ENCODE data around the gene LRRK1.
A peak's percentile ranks its signal among the peaks of the same experiment; 100 is the strongest.

Gene LRRK1

DNA sequence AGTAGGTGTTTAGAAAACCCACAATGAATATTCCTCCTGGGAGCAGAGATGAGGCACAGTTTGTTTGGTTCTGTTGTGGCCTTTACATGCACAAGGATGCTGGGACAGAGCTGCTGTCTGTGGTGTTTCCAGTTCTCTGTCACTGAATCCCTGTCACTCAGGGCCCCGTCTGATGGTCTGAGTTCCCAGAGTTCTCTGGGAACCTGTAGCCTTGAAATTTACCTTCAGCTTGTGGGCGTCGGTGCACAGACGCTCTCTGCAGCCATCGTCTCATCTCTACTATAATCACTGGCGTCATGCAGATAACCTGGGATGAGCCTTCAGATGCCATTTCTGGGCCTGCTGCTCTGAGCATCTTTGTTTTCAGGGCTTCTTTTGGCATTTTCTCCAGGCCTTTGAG lies 81.9 kb downstream of the LRRK1 start:
- TF ChIP-seq CTCF (IDR thresholded peaks at IDR 0.05; ENCODE audit: extremely low read depth, missing control alignments) = no peak

GRCh38 chr15:101001796-101002195 lies 82.6 kb downstream of the LRRK1 start:
- DNase-seq (ENCODE audit: low spot score) = no peak
- no peak for TF ChIP-seq CTCF (IDR thresholded peaks at IDR 0.05; ENCODE audit: extremely low read depth, missing control alignments)

More for the DNA sequence above, 81.9 kb downstream of the LRRK1 start:
- no peak for DNase-seq (ENCODE audit: low spot score)

DNA sequence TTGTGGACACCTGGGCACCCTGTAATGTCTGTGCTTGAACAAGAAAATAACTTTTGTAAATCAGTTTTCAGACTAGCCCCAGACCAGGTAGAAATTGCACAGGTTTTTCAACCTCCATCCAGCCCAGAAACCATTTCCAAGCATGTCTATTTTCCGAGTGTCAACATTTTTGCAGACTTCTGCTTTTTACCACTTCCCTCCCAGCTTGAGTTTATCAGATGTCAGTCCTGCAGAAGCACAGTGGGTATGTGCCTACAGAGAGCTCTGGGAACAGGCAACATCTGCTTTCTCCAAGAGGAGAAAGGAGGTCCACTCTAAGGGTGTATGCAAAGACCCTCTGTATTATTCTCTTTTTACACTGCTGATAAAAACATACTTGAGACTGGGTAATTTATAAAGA lies 83.9 kb downstream of the LRRK1 start:
- no peak for DNase-seq (ENCODE audit: low spot score)
- no peak for TF ChIP-seq CTCF (IDR thresholded peaks at IDR 0.05; ENCODE audit: extremely low read depth, missing control alignments)

DNA sequence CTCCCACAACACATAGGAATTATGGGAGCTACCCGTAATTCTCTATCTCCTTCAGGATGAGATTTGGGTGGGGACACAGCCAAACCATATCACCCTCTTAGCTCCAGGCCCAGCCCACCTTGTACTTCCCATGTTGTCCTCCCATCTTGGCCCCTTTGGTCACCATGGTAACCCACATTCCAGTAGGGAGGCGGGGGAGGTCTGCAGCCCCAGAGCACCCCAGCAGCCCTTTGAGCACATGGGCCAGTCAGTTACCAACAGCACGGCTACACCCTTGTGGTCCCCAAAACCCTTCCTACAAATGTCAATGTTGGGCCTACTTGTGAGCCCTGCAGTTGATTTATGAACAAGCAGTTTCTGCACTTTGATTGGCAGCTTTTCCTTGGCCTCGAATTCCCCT lies 84.5 kb downstream of the LRRK1 start:
- no peak for DNase-seq (ENCODE audit: low spot score)
- no peak for TF ChIP-seq CTCF (IDR thresholded peaks at IDR 0.05; ENCODE audit: extremely low read depth, missing control alignments)

- no peak for TF ChIP-seq CTCF (IDR thresholded peaks at IDR 0.05; ENCODE audit: extremely low read depth, missing control alignments)
- DNase-seq (ENCODE audit: low spot score) = no peak
Observed at GRCh38 chr15:101004500-101004899, 85.3 kb downstream of the LRRK1 start.

DNA sequence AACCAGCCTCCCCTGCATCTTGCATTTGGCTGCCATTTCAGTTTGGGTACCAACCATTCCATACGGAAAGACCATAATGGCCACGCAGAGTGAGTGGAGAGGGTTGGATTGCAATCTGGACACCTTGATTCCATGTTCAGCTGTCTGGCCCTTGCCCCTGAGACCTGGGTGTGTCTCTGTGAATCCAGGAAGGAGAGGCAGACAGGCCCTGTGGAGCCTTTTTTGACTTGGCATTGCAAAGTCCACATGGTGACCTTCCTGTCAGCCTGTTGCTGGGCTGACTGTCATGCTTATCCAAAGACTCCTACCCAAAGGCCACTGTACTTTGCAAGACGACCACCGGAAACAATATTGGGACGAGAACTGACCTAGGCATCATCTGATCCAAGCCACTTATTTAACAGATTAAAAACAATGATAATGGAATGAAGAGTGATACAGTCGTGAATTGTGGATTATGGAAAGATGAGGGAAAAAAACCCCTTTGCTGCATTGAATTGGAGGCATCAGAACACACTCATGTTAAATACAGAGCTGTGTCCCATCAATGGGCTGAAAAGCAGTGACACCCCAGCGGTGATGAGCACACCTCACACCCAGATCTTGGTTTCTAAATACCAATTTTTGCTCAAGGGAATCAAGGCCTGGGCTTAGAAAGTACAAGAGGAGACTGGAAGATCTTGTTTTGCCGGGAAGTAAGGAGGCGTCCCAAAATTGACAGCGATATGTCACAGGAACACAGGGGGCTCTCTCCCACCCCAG lies 86.0 kb downstream of the LRRK1 start:
- DNase-seq (ENCODE audit: low spot score) = no peak
- TF ChIP-seq CTCF (IDR thresholded peaks at IDR 0.05; ENCODE audit: extremely low read depth, missing control alignments) = no peak

GRCh38 chr15:101006931-101007691 lies 88.0 kb downstream of the LRRK1 start:
- DNase-seq (ENCODE audit: low spot score) = peak; percentile 77
- TF ChIP-seq CTCF (IDR thresholded peaks at IDR 0.05; ENCODE audit: extremely low read depth, missing control alignments) = peak; percentile 83
